ENCODE measurements around the gene AURKAIP1. TPM values are rescaled to one million over a fixed set of nuclear protein-coding genes. Genes with fewer than 3 reads are reported as not detected.

Gene AURKAIP1
- total and polyA plus RNA-seq, 2 of the 13 experiments (the other 11 are each of a cell fraction or from before 2014, with no cell fraction given), result 69.5 to 175 TPM

- TF ChIP-seq HOXA9 (CRISPR knock-in tag; IDR thresholded peaks at IDR 0.05; ENCODE audit: borderline replicate concordance), result peak; percentile 53; the same call in 1 of the 2 replicates
- TF ChIP-seq ZNF350 (CRISPR knock-in tag; IDR thresholded peaks at IDR 0.05; ENCODE audit: borderline replicate concordance, low read depth), result no peak
- TF ChIP-seq HDAC1 (CRISPR knock-in tag; IDR thresholded peaks at IDR 0.05), result peak; percentile 37; the same call in 1 of the 2 replicates
- TF ChIP-seq ZNF382 (CRISPR knock-in tag; IDR thresholded peaks at IDR 0.05; ENCODE audit: borderline replicate concordance), result no peak
- peak; percentile 73; the same call in 1 of the 2 replicates for TF ChIP-seq PLSCR1 (CRISPR knock-in tag; IDR thresholded peaks at IDR 0.05; ENCODE audit: borderline replicate concordance)
- TF ChIP-seq HDAC2 (CRISPR knock-in tag; IDR thresholded peaks at IDR 0.05), result 0 out of 2 replicates have a peak, but pooled peaks have one; percentile 40
- no peak for TF ChIP-seq BCL3 (CRISPR knock-in tag; IDR thresholded peaks at IDR 0.05)
- TF ChIP-seq ZBTB8A (CRISPR knock-in tag; IDR thresholded peaks at IDR 0.05; ENCODE audit: borderline replicate concordance, low read depth), result no peak
- TF ChIP-seq FOXK2 (IDR thresholded peaks at IDR 0.05), result no peak
- no peak for TF ChIP-seq PPARG (CRISPR knock-in tag; conservative IDR thresholded peaks at IDR 0.05)
- no peak for TF ChIP-seq ZNF598 (CRISPR knock-in tag; IDR thresholded peaks at IDR 0.05; ENCODE audit: borderline replicate concordance)
- 0 out of 2 replicates have a peak, but pooled peaks have one; percentile 44 for TF ChIP-seq TEAD2 (CRISPR knock-in tag; IDR thresholded peaks at IDR 0.05)
- no peak for TF ChIP-seq SRSF4 (IDR thresholded peaks at IDR 0.05; ENCODE audit: low read depth, low read length, poor library complexity, severe bottlenecking)
- no peak for TF ChIP-seq ZSCAN12 (CRISPR knock-in tag; IDR thresholded peaks at IDR 0.05)
- no peak for TF ChIP-seq JUND (CRISPR knock-in tag; IDR thresholded peaks at IDR 0.05)
- 0 out of 2 replicates have a peak, but pooled peaks have one; percentile 27 for TF ChIP-seq ZSCAN25 (CRISPR knock-in tag; IDR thresholded peaks at IDR 0.05)
- TF ChIP-seq TCF7L2 (IDR thresholded peaks at IDR 0.05; ENCODE audit: low read depth, low read length), result no peak
- TF ChIP-seq KDM1A (CRISPR knock-in tag; IDR thresholded peaks at IDR 0.05), result no peak
- TF ChIP-seq CREBL2 (CRISPR knock-in tag; IDR thresholded peaks at IDR 0.05; ENCODE audit: borderline replicate concordance), result no peak
- no peak; the same call in 1 of the 2 replicates for TF ChIP-seq ZNF367 (CRISPR knock-in tag; IDR thresholded peaks at IDR 0.05; ENCODE audit: borderline replicate concordance)
- no peak for TF ChIP-seq PHF8 (CRISPR knock-in tag; IDR thresholded peaks at IDR 0.05)
- no peak for TF ChIP-seq PAF1 (CRISPR knock-in tag; IDR thresholded peaks at IDR 0.05)
- TF ChIP-seq MYNN (CRISPR knock-in tag; IDR thresholded peaks at IDR 0.05; ENCODE audit: low read depth), result no peak
- no peak for TF ChIP-seq PRDM4 (CRISPR knock-in tag; IDR thresholded peaks at IDR 0.05; ENCODE audit: borderline replicate concordance)
Observed at GRCh38 chr1:1334835-1335234, 40.2 kb downstream of the AURKAIP1 start (continued).
